Measurements from ENCODE around the gene EFCAB12.

GRCh38 chr3:129386984-129387383, 41.5 kb downstream of the EFCAB12 start:
- TF ChIP-seq CTCF (IDR thresholded peaks at IDR 0.05; ENCODE audit: poor library complexity) (no peak), EZH2 (IDR thresholded peaks at IDR 0.05; ENCODE audit: borderline replicate concordance) (no peak)
